ENCODE results near the gene SLC2A13. TPM values are rescaled to one million over a fixed set of nuclear protein-coding genes. Genes with fewer than 3 reads are reported as not detected.

SLC2A13 gene
- total RNA-seq, 6 experiments from 2014 or later: 5.2 to 11.7 (median 8.7) TPM

DNA sequence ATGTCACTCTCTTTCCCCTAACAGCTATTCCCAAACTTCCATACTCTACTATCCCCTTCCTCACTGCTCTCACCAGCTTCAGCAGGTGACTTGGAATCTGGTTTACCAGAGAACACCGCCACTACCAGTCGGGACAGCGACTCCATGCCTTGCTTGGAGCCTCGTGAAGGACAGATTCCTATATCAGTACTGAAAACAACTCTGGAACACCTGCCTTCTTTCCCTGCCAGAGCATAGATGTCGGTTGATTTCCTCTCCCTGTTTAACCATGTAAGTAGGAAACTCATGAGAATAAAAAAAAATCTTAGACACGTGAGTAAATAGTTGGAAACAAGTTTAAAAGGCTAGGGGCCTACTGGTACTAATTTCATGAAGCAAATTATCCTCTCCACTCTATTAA lies 266.8 kb downstream of the SLC2A13 start:
- ATAC-seq (no peak), DNase-seq (no peak)
- 94% methylated on average over 6 of the region's 6 CpGs for WGBS (ENCODE audit: insufficient coverage, low coverage, low lambda C conversion rate, missing lambda C conversion rate)
- H3K27ac ChIP-seq: no peak overlapping the region
- no peaks in the 10 kb centered on the region for H3K4me1 ChIP-seq
- H3K36me3 ChIP-seq: no peaks in the 10 kb centered on the region
- no peak for TF ChIP-seq POLR2A (IDR thresholded peaks at IDR 0.05)
- TF ChIP-seq, protein P1, sequence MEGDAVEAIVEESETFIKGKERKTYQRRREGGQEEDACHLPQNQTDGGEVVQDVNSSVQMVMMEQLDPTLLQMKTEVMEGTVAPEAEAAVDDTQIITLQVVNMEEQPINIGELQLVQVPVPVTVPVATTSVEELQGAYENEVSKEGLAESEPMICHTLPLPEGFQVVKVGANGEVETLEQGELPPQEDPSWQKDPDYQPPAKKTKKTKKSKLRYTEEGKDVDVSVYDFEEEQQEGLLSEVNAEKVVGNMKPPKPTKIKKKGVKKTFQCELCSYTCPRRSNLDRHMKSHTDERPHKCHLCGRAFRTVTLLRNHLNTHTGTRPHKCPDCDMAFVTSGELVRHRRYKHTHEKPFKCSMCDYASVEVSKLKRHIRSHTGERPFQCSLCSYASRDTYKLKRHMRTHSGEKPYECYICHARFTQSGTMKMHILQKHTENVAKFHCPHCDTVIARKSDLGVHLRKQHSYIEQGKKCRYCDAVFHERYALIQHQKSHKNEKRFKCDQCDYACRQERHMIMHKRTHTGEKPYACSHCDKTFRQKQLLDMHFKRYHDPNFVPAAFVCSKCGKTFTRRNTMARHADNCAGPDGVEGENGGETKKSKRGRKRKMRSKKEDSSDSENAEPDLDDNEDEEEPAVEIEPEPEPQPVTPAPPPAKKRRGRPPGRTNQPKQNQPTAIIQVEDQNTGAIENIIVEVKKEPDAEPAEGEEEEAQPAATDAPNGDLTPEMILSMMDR (IDR thresholded peaks at IDR 0.05): no peak
- intact Hi-C loops (cut with DNase I): no loop called here
- no peaks in the 10 kb centered on the region for H3K27me3 ChIP-seq
- no peak overlapping the region for H3K4me3 ChIP-seq
- H3K9me3 ChIP-seq: no peaks in the 10 kb centered on the region

DNA sequence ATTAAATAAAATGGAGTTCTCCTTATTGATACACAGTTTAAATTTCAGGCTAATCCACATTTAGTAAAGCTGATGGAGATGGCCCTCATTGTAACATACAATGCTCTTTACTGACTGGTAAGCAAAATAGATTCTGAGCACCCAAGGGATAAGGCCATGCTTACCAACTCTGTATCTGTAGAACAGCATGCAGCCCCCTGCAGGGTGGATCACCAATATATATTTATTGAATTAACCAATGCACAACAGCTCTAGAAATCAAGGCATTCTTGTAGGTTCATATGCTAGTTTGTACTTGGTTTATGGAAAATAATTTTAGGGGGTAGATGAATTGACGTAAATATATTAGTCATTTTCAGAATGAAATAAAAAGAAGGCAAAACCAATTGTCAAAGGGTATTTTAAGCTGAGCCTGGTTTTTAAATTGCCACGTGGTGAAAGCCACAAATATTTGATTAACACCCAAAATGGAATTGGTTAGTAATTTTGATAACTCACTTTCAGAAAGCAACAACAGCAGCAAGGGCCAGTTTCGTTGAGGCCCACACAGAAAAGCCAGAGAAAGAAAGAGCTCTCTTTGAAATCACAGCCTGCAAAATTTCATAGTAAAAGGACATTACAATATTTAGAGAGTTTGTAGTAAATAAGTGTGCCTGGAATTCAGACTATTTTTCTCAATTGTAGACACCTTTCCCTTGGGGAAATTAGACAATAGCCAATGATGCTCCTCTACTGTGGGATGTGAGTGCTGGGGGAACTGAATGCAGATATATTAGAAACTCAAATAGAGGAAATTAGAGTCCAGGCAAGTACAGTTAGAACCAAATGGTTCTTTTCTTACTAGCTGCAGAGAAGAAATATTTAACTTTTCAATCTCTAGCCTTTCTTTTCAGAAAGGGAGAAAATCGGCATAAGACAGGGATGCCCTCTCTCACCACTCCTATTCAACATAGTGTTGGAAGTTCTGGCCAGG lies 270.1 kb downstream of the SLC2A13 start:
- no peak overlapping the region for H3K27ac ChIP-seq
- H3K27me3 ChIP-seq: no peaks in the 10 kb centered on the region
- no peaks in the 10 kb centered on the region for H3K9me3 ChIP-seq
- no peak overlapping the region for H3K4me3 ChIP-seq
- H3K36me3 ChIP-seq: no peaks in the 10 kb centered on the region
- TF ChIP-seq, protein P1 (IDR thresholded peaks at IDR 0.05): no peak
- no peak for TF ChIP-seq POLR2A (IDR thresholded peaks at IDR 0.05)
- WGBS (ENCODE audit: insufficient coverage, low coverage, low lambda C conversion rate, missing lambda C conversion rate): 80% methylated on average over 4 of the region's 4 CpGs
- no peak for DNase-seq
- H3K4me1 ChIP-seq: peaks cover 0 to 16% (median 4%) of the 10 kb centered on the region in 4 donors
- ATAC-seq: no peak
- intact Hi-C loops (cut with DNase I): no loop called here

DNA sequence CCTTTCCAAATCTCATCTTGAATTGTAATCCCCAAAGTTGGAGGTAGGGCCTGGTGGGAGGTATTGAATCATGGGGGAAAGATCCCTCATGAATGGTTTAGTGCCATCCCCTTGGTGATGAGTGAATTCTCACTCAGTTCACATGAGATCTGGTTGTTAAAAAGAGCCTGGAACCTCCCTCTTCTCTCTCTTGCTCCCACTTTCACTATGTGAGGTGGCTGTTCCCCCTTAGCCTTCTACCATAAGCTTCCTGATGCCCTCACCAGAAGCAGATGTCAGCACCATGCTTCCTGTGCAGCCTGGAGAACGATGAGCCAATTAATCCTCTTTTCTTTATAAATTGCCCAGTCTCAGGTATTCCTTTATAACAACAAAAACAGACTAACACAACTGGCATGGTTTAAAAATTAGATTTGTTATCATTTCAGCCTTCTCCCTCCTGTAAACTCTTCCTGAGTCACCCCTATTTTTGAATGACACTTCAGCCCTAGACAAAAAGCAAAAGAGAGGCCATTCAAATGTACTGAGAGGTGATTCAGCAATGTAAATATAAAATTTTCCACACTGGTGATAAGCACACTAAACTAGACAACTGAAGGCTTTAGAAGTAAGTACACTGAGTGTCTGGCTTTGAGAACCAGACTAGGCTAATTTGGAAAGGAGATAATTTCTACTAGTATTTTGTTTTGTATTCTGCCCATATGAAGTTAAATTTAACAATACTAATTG lies 274.1 kb downstream of the SLC2A13 start:
- H3K27ac ChIP-seq: peak overlapping the region; percentile 75 to 81 (median 78)
- WGBS (ENCODE audit: insufficient coverage, low coverage, low lambda C conversion rate, missing lambda C conversion rate): 23% methylated on average over 1 of the region's 1 CpG
- H3K27me3 ChIP-seq: no peaks in the 10 kb centered on the region
- DNase-seq (no peak), ATAC-seq (peak; percentile 82 to 90 (median 87))
- intact Hi-C loops (cut with DNase I): no loop called here
- no peaks in the 10 kb centered on the region for H3K36me3 ChIP-seq
- TF ChIP-seq POLR2A (IDR thresholded peaks at IDR 0.05): no peak
- TF ChIP-seq, protein P1 (IDR thresholded peaks at IDR 0.05): no peak
- H3K4me1 ChIP-seq: peaks cover 0 to 33% (median 6%) of the 10 kb centered on the region in 4 donors
- no peak overlapping the region for H3K4me3 ChIP-seq
- H3K9me3 ChIP-seq: no peaks in the 10 kb centered on the region

DNA sequence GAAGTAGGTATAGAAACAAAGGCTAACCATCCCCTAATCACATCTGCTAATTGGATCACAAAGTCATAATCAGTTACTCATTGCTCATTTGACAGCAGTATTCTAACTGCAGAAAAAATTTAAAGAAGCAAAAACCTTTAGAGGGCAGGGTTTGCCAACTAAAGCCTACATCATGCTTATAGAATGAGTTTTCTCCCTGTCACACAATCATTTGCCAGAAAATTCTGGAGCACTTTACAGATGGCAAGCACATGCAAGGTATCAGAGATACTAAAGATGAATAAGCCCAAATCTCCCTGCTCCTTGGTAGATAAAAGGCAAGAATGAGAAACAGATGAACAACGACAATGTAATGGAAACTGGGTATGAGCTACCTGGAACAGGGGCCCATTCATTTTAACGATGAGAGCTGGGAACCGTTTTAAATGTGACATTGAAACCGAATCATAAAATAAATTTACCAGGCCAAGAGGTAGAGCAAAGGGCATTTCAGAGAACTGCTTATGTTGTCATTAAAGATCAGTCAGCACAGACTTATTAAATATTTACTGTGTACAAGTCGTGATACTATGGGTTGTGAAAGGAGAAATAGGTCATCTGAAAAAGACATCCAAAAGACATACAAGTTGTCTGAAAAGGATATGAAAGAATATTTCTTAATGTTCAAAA lies 274.9 kb downstream of the SLC2A13 start:
- Histone ChIP-seq H3K27ac (peak overlapping the region; percentile 75 to 81 (median 78)), H3K4me1 (peaks cover 0 to 33% (median 6%) of the 10 kb centered on the region in 4 donors), H3K9me3 (no peaks in the 10 kb centered on the region), H3K36me3 (no peaks in the 10 kb centered on the region), H3K4me3 (no peak overlapping the region), H3K27me3 (no peaks in the 10 kb centered on the region)
- ATAC-seq (peak; percentile 85 to 93 (median 89)), DNase-seq (no peak)
- TF ChIP-seq, protein P1 (IDR thresholded peaks at IDR 0.05): no peak
- TF ChIP-seq POLR2A (IDR thresholded peaks at IDR 0.05): no peak
- intact Hi-C loops (cut with DNase I): no loop called here
- WGBS (ENCODE audit: insufficient coverage, low coverage, low lambda C conversion rate, missing lambda C conversion rate): 15% methylated on average over 5 of the region's 5 CpGs
